ENCODE data around the gene ZSWIM3. TPM values are rescaled to one million over a fixed set of nuclear protein-coding genes. Genes with fewer than 3 reads are reported as not detected.
A peak's percentile ranks its signal among the peaks of the same experiment; 100 is the strongest.

ZSWIM3 gene
- total and polyA plus RNA-seq, 12 donors: 2.9 to 19.5 (median 6.2) TPM

- Histone ChIP-seq H3K36me3 (replicated peaks in 1 of 2) (peaks cover 0 to 11% of the 10 kb centered on the region in 2 donors), H3K27me3 (no peaks in the 10 kb centered on the region), H3K9me3 (replicated peaks in 1 of 3) (no peaks in the 10 kb centered on the region), H3K4me3 (peak overlapping the region in 3 of 4 donors; percentile 48 to 79 (median 53)), H3K27ac (peak overlapping the region; percentile 93 to 96 (median 95)), H3K4me1 (replicated peaks in 1 of 2) (peaks cover 31 to 36% of the 10 kb centered on the region in 2 donors)
- 3 to 21% (median 4%) methylated on average over 10 to 71 of the region's 71 CpGs for WGBS, 4 donors
- intact Hi-C loops (cut with DNase I): no loop called here
- TF ChIP-seq POLR2A (IDR thresholded peaks at IDR 0.05) (peak; percentile 39 to 60), CTCF (IDR thresholded peaks at IDR 0.05) (no peak)
- DNase-seq: peak; percentile 66 to 86 (median 78)
Observed at GRCh38 chr20:45833883-45834796, 23.3 kb upstream of the ZSWIM3 start.

GRCh38 chr20:45834797-45835161, 22.6 kb upstream of the ZSWIM3 start:
- peaks cover 0 to 11% of the 10 kb centered on the region in 2 donors for H3K36me3 ChIP-seq (replicated peaks in 1 of 2)
- no peak for TF ChIP-seq POLR2A (IDR thresholded peaks at IDR 0.05)
- TF ChIP-seq CTCF (IDR thresholded peaks at IDR 0.05): no peak
- H3K4me3 ChIP-seq: peak overlapping the region in 2 of 4 donors; percentile 53 to 79
- peak overlapping the region; percentile 93 to 96 (median 95) for H3K27ac ChIP-seq
- peak in 1 of 7 donors; percentile 43 for DNase-seq
- H3K27me3 ChIP-seq: no peaks in the 10 kb centered on the region
- intact Hi-C loops (cut with DNase I): no loop called here
- peaks cover 31 to 36% of the 10 kb centered on the region in 2 donors for H3K4me1 ChIP-seq (replicated peaks in 1 of 2)
- no peaks in the 10 kb centered on the region for H3K9me3 ChIP-seq (replicated peaks in 1 of 3)
- 34 to 54% (median 44%) methylated on average over 5 to 14 of the region's 14 CpGs for WGBS, 4 donors

- WGBS, 4 donors: 33 to 41% (median 35%) methylated on average over 3 of the region's 3 CpGs
- TF ChIP-seq CTCF (IDR thresholded peaks at IDR 0.05) (peak in 2 of 6 experiments; percentile 11 to 18), POLR2A (IDR thresholded peaks at IDR 0.05) (no peak)
- no peaks in the 10 kb centered on the region for H3K27me3 ChIP-seq
- peak overlapping the region; percentile 1 to 96 (median 94) for H3K27ac ChIP-seq
- H3K36me3 ChIP-seq (replicated peaks in 1 of 2): peaks cover 0 to 17% of the 10 kb centered on the region in 2 donors
- intact Hi-C loops (cut with DNase I): no loop called here
- peaks cover 31 to 36% of the 10 kb centered on the region in 2 donors for H3K4me1 ChIP-seq (replicated peaks in 1 of 2)
- H3K9me3 ChIP-seq (replicated peaks in 1 of 3): no peaks in the 10 kb centered on the region
- H3K4me3 ChIP-seq: peak overlapping the region in 1 of 4 donors; percentile 79
- DNase-seq: no peak
Observed at GRCh38 chr20:45835329-45835765, 22.1 kb upstream of the ZSWIM3 start.

GRCh38 chr20:45835825-45836224, 21.6 kb upstream of the ZSWIM3 start:
- peak; percentile 61 to 83 (median 73) for DNase-seq
- Histone ChIP-seq H3K4me1 (replicated peaks in 1 of 2) (peaks cover 31 to 39% of the 10 kb centered on the region in 2 donors), H3K36me3 (replicated peaks in 1 of 2) (peaks cover 0 to 22% of the 10 kb centered on the region in 2 donors), H3K4me3 (peak overlapping the region in 1 of 4 donors; percentile 79), H3K9me3 (replicated peaks in 1 of 3) (no peaks in the 10 kb centered on the region), H3K27ac (peak overlapping the region; percentile 1 to 96 (median 94)), H3K27me3 (no peaks in the 10 kb centered on the region)
- 46 to 68% (median 62%) methylated on average over 5 of the region's 5 CpGs for WGBS, 4 donors
- intact Hi-C loops (cut with DNase I): no loop called here
- TF ChIP-seq CTCF (IDR thresholded peaks at IDR 0.05) (no peak), POLR2A (IDR thresholded peaks at IDR 0.05) (peak in 1 of 2 donors; percentile 39)
